GM18951 (cell line): ENCODE measurements around the gene FAM81A.

Experiments used
- POLR2A ChIP-seq: IDR thresholded peaks from 4 replicates; pipeline ENCODE4 v1.6.1; 2011; ENCODE audit warnings: mild to moderate bottlenecking; ENCODE audit not compliant: insufficient read length, insufficient read depth; ENCODE audit errors: extremely low read depth
- in situ Hi-C: fragments of 300-500 bp; cut with MboI; formaldehyde crosslinking; loops from one replicate; pipeline ENCODE4 v1.12.0; 2022; ENCODE audit warnings: low sequenced_read_pairs, mixed read lengths, inconsistent platforms; ENCODE audit not compliant: unreplicated experiment

The FAM81A gene

GRCh38 chr15:59567324-59567723, 129.3 kb downstream of the FAM81A start:
- in situ Hi-C loops, result no loop called here

DNA sequence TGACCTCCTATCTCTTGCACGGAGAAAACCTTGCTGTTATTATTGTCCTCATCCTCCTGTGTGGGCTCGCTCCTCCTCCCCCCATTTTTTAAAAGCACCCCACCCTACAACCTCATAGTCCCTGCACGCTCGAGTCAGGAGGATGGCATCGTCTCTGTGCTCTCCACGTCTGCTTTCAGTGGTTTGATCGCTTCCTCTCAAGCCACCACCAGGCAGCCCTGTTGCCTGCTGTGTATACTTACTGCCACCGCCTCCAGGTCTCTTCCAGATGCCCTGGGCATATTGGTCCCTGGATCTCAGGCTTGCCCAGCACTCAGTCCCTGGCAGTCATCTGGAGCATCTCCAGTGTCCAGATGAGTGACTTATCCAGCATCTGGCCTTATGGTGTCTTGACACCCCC, 131.5 kb downstream of the FAM81A start:
- no peak for TF ChIP-seq POLR2A
- in situ Hi-C loops, result no loop called here

More at GRCh38 chr15:59567324-59567723, 129.3 kb downstream of the FAM81A start:
- no peak for TF ChIP-seq POLR2A

- TF ChIP-seq POLR2A, result no peak
- in situ Hi-C loops, result no loop called here
These were observed 132.3 kb downstream of the FAM81A start for GRCh38 chr15:59570315-59570714.

DNA sequence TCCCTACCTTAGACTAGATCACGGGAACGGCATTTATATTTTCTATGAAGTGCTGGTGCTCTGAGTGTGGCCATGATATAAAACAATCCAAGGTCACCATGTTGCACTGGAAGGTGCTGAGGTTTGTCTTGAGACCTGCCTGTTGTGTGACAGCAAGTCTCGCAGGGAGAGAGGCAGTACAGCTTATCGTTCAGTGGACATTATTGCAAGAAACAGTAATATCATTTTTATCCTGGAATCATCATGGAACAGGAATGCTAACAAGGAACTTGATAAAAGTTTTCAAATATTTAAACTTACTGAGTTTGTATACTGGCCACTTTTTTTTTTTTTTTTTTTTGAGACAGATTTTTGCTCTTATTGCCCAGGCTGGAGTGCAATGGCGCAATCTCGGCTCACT, 133.6 kb downstream of the FAM81A start:
- no peak for TF ChIP-seq POLR2A
- in situ Hi-C loops, result no loop called here
